B cell (primary cell): Measurements from ENCODE around the gene PPTC7. TPM values are rescaled to one million over a fixed set of nuclear protein-coding genes. Genes with fewer than 3 reads are reported as not detected.
"Not testable (repeated sequence)": the region's sequence is repeated elsewhere in the genome, so short reads cannot be mapped to it uniquely, and the experiment has no call there.

Experiments
- ATAC-seq: fragments of 200-7000 bp; cut with Tn5 transposase; one replicate; pipeline ENCODE4 v1.10.0; 2021; ENCODE audit warnings: low read depth, mild to moderate bottlenecking, moderate number of reproducible peaks, moderate library complexity
- CTCF ChIA-PET: fragments of 350-600 bp; sonication (Branson Sonifier 250); formaldehyde crosslinking; loops from one replicate; lab custom pipeline; 2021; ENCODE audit warnings: antibody characterized with exemption, inconsistent platforms; lab: Charles Lee
- POLR2A ChIA-PET: fragments of 350-600 bp; sonication (Branson Sonifier 250); formaldehyde crosslinking; loops from one replicate; lab custom pipeline; 2021; ENCODE audit warnings: antibody characterized with exemption; lab: Charles Lee
- DNase-seq: peaks from one replicate; pipeline ENCODE4 v3.0.0; 2013
- H2AFZ ChIP-seq: 2 replicates; pipeline ENCODE4 v1.6.1; 2012; ENCODE audit warnings: mild to moderate bottlenecking, low read depth, low read length; ENCODE audit not compliant: insufficient read depth, poor library complexity, severe bottlenecking
- H3K27ac ChIP-seq, 2 donors: 1 replicate in 1 of 2; 2 replicates in 1 of 2; pipeline ENCODE4 v1.5.1; 2012 to 2013; ENCODE audit warnings: low read length in 2 of 2, mild to moderate bottlenecking in 2 of 2, moderate library complexity in 1 of 2
- H3K27me3 ChIP-seq, 4 experiments: fragments of 200-600 bp in 1 of 4; sonication (generic) in 1 of 4; replicated peaks in 1 of 4; 1 replicate in 2 of 4; 2 replicates in 2 of 4; pipeline versions ENCODE4 v1.6.1 to v1.7.0; 2013 to 2016; ENCODE audit warnings: low read length in 3 of 4, mild to moderate bottlenecking in 2 of 4, mixed read lengths in 1 of 4, moderate library complexity in 1 of 4; ENCODE audit not compliant: insufficient read depth in 4 of 4, control insufficient read depth in 3 of 4; ENCODE audit errors: control extremely low read depth in 1 of 4
- H3K36me3 ChIP-seq, 2 experiments: replicated peaks in 1 of 2; 1 replicate in 1 of 2; 2 replicates in 1 of 2; pipeline versions ENCODE4 v1.6.1 to v1.7.1; 2013; ENCODE audit warnings: low read length in 1 of 2; ENCODE audit not compliant: insufficient read depth in 2 of 2, control insufficient read depth in 1 of 2; ENCODE audit errors: control extremely low read depth in 1 of 2, extremely low read depth in 1 of 2
- H3K4me1 ChIP-seq, 2 donors: fragments of 200-600 bp in 1 of 2; sonication (generic) in 1 of 2; 1 replicate in 1 of 2; 2 replicates in 1 of 2; pipeline versions ENCODE4 v1.5.1 to v1.6.1; 2013 to 2017; ENCODE audit warnings: low read length in 2 of 2; ENCODE audit not compliant: control insufficient read depth in 2 of 2, insufficient read depth in 2 of 2
- H3K4me2 ChIP-seq: replicated peaks from 2 replicates; pipeline ENCODE3; 2012; ENCODE audit warnings: mild to moderate bottlenecking, low read depth, low read length; ENCODE audit not compliant: poor library complexity, severe bottlenecking
- H3K4me3 ChIP-seq, 5 experiments: fragments of 200-600 bp in 1 of 5; sonication (generic) in 1 of 5; 1 replicate in 3 of 5; 2 replicates in 2 of 5; pipeline versions ENCODE4 v1.5.1 to v1.7.0; 2011 to 2016; ENCODE audit warnings: low read length in 4 of 5, mild to moderate bottlenecking in 4 of 5, low read depth in 2 of 5, control low read depth in 1 of 5, moderate library complexity in 1 of 5; ENCODE audit not compliant: insufficient read depth in 1 of 5; ENCODE audit errors: control extremely low read depth in 1 of 5, extremely low read depth in 1 of 5
- H3K79me2 ChIP-seq: fragments of 200-600 bp; sonication (generic); one replicate; pipeline ENCODE4 v1.6.0; 2016; ENCODE audit warnings: low read length; ENCODE audit not compliant: control insufficient read depth, insufficient read depth
- H3K9ac ChIP-seq: fragments of 200-600 bp; sonication (generic); 2 replicates; pipeline ENCODE4 v1.6.1; 2017; ENCODE audit warnings: mild to moderate bottlenecking, low read length, moderate library complexity
- H3K9me3 ChIP-seq, 3 donors: one replicate each; pipeline versions ENCODE4 v1.6.1 to v1.7.1; 2013; ENCODE audit warnings: low read length in 2 of 3; ENCODE audit not compliant: control insufficient read depth in 2 of 3, insufficient read depth in 1 of 3; ENCODE audit errors: control extremely low read depth in 1 of 3
- H4K20me1 ChIP-seq: 2 replicates; pipeline ENCODE4 v1.6.0; 2012; ENCODE audit warnings: mild to moderate bottlenecking, low read length; ENCODE audit not compliant: insufficient read depth, control insufficient read depth, poor library complexity, severe bottlenecking
- H3K27ac Mint-ChIP-seq: one replicate; pipeline ENCODE4 v1.8.0; 2021; ENCODE audit warnings: mixed read lengths
- H3K27me3 Mint-ChIP-seq: one replicate; pipeline ENCODE4 v1.8.0; 2021; ENCODE audit warnings: mixed read lengths
- H3K4me1 Mint-ChIP-seq: one replicate; pipeline ENCODE4 v1.8.0; 2021; ENCODE audit warnings: mixed read lengths
- H3K4me3 Mint-ChIP-seq: one replicate; pipeline ENCODE4 v1.8.0; 2021; ENCODE audit warnings: mixed read lengths
- H3K9me3 Mint-ChIP-seq: one replicate; pipeline ENCODE4 v1.8.0; 2022; ENCODE audit warnings: mixed read lengths; ENCODE audit not compliant: insufficient read depth
- EZH2 ChIP-seq: IDR thresholded peaks from 2 replicates; pipeline ENCODE4 v1.6.1; 2012; ENCODE audit warnings: borderline replicate concordance, low read depth, mild to moderate bottlenecking, moderate library complexity, low read length; ENCODE audit not compliant: insufficient read depth, poor library complexity, severe bottlenecking
- WGBS: methylation state at CpG from one replicate; pipeline ENCODE4 v1.1.5; 2013; ENCODE audit warnings: missing lambda C conversion rate; ENCODE audit not compliant: insufficient coverage; 5-methylcytosine and 5-hydroxymethylcytosine counted together
- intact Hi-C: fragments of 100-400 bp; cut with micrococcal nuclease; formaldehyde crosslinking; loops from one replicate; pipeline ENCODE4 v1.10.0; 2022
- polyA plus RNA-seq: library from polyadenylated mRNA; depleted of rRNA; stranded (reverse); fragments of >200 nt; gene quantifications from 2 replicates; pipeline ENCODE4 v1.2.3, GENCODE V29; 2012
- total RNA-seq, 2 donors: library from RNA; stranded (reverse); fragments of 120-200 nt in 1 of 2; gene quantifications; 1 replicate in 1 of 2; 2 replicates in 1 of 2; pipeline versions ENCODE4 v1.2.3 to v1.2.4, GENCODE V29; 2013 to 2022
- TF ChIP-seq, protein P1 (sequence below): fragments of 200-600 bp; IDR thresholded peaks from one replicate; pipeline ENCODE4 v1.8.0; 2022; ENCODE audit warnings: antibody characterized with exemption, mild to moderate bottlenecking

Gene PPTC7
- total and polyA plus RNA-seq, 2 donors (not counting 1 experiment from before 2014, with no cell fraction given), result 20.7 to 44.9 TPM

DNA sequence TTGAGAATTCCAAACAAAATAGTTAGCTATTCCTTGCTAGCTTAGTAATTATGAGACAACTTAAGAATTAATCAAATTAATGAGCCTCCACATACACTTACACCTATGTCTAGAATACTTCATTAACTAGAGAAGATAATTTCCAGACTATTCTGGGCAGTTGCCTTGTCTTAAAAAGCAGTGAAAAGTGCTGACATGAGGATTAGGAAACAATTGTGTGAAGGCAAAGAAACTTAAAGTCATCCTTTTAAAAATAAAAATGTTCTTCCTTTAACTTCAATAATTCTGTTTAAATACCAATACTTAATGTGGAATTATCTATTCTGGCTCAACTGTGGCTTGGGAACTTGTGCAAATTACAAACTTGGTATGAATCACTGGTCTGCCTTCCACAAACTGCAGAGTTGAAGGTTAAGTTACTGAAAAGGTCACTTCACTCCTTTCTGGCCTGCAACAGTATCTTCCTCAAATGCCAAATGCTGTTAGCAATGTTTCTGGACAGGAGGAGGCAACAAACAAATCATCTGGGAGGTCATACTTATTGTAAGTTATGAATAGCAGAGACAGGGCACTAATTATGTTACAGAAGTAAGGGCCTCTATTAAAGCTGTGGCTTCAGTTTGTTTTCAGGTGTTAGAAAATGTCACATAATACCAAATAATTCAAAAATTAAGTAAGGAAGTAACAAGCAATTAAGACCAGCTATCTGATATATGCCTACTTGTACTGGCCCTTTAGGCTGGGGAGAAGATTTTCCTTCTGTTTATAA, 19.2 kb downstream of the PPTC7 start:
- H3K4me2 ChIP-seq, result peak overlapping the region; percentile 43
- Mint-ChIP-seq H3K4me3 (peak overlapping the region; percentile 68), H3K27ac (peak overlapping the region; percentile 81), H3K4me1 (peaks cover 73% of the 10 kb centered on the region), H3K9me3 (no peaks in the 10 kb centered on the region), H3K27me3 (no peaks in the 10 kb centered on the region)
- H3K27ac ChIP-seq, result peak overlapping the region; percentile 75 to 82
- ATAC-seq (no peak), DNase-seq (no peak)
- H3K36me3 ChIP-seq, result peaks cover 3 to 4% of the 10 kb centered on the region in 2 experiments
- no peak overlapping the region for H2AFZ ChIP-seq
- ChIA-PET CTCF (interaction anchor here (0.6 to 3.1 kb wide), 14 partner anchors 8 to 441 kb away, joined by 3 to 35 read pairs (median 4); partner anchors contain the start of gene ARPC3), POLR2A (interaction anchor here (0.7 to 2.2 kb wide), 7 partner anchors 11 to 175 kb away, joined by 3 to 8 read pairs (median 5); no protein-coding TSS in a partner anchor)
- TF ChIP-seq, protein P1, sequence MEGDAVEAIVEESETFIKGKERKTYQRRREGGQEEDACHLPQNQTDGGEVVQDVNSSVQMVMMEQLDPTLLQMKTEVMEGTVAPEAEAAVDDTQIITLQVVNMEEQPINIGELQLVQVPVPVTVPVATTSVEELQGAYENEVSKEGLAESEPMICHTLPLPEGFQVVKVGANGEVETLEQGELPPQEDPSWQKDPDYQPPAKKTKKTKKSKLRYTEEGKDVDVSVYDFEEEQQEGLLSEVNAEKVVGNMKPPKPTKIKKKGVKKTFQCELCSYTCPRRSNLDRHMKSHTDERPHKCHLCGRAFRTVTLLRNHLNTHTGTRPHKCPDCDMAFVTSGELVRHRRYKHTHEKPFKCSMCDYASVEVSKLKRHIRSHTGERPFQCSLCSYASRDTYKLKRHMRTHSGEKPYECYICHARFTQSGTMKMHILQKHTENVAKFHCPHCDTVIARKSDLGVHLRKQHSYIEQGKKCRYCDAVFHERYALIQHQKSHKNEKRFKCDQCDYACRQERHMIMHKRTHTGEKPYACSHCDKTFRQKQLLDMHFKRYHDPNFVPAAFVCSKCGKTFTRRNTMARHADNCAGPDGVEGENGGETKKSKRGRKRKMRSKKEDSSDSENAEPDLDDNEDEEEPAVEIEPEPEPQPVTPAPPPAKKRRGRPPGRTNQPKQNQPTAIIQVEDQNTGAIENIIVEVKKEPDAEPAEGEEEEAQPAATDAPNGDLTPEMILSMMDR, result no peak
- TF ChIP-seq EZH2, result no peak
- intact Hi-C loops, result loop anchor here (1.0 to 5.0 kb wide), 5 partner anchors 18 to 123 kb away; partner anchors contain the start of gene HVCN1
- no peak overlapping the region for H3K9ac ChIP-seq
- peaks cover 0 to 9% (median 5%) of the 10 kb centered on the region in 3 donors for H3K9me3 ChIP-seq
- peaks cover 99% of the 10 kb centered on the region for H3K79me2 ChIP-seq
- peaks cover 73 to 82% of the 10 kb centered on the region in 2 donors for H3K4me1 ChIP-seq
- no peaks in the 10 kb centered on the region for H3K27me3 ChIP-seq
- no peak overlapping the region for H3K4me3 ChIP-seq
- H4K20me1 ChIP-seq, result peaks cover 63% of the 10 kb centered on the region

DNA sequence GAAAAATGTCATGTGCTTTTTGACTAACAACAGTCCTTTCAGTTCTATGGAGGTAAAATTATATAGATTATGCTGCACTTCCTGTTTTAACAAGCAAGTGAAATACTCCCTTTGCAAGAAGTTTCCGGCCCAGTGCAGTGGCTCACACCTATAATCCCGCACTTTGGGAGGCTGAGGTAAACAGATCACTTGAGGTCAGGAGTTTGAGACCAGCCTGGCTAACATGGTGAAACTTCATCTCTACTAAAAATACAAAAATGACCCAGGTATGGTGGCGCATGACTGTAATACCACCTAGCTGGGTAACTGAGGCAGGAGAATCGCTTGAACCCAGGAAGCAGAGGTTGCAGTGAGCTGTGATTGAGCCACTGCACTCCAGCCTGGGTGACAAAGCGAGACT, 20.7 kb downstream of the PPTC7 start:
- H3K27ac ChIP-seq, result peak overlapping the region; percentile 75 to 82
- peak overlapping the region; percentile 88 for H3K27ac Mint-ChIP-seq
- not testable (repeated sequence) for H3K9me3 ChIP-seq, H3K27me3 ChIP-seq, H3K36me3 ChIP-seq, H2AFZ ChIP-seq, H3K9ac ChIP-seq, H3K27me3 Mint-ChIP-seq, H3K9me3 Mint-ChIP-seq
- peaks cover 76% of the 10 kb centered on the region for H3K4me1 Mint-ChIP-seq
- DNase-seq (peak; percentile 68), ATAC-seq (peak; percentile 39)
- H3K4me3 Mint-ChIP-seq, result peak overlapping the region; percentile 68
- H3K79me2 ChIP-seq, result peaks cover 99% of the 10 kb centered on the region
- H3K4me2 ChIP-seq, result peak overlapping the region; percentile 59
- peaks cover 70 to 78% of the 10 kb centered on the region in 2 donors for H3K4me1 ChIP-seq
- H4K20me1 ChIP-seq, result peaks cover 55% of the 10 kb centered on the region
- ChIA-PET POLR2A (interaction anchor here (0.6 to 2.2 kb wide), 6 partner anchors 12 to 26 kb away, joined by 3 to 8 read pairs (median 5); no protein-coding TSS in a partner anchor), CTCF (interaction anchor here (1.0 to 3.1 kb wide), 8 partner anchors 9 to 113 kb away, joined by 3 to 35 read pairs (median 4); partner anchors contain the start of gene ARPC3)
- intact Hi-C loops, result loop anchor here (2.0 to 5.0 kb wide), 3 partner anchors 28 to 125 kb away; partner anchors contain the start of gene HVCN1
- H3K4me3 ChIP-seq, result peak overlapping the region in 1 of 5 experiments; percentile 21
- WGBS, result 74% methylated on average over 3 of the region's 5 CpGs
